ENCODE results near the gene STXBP1.

DNA sequence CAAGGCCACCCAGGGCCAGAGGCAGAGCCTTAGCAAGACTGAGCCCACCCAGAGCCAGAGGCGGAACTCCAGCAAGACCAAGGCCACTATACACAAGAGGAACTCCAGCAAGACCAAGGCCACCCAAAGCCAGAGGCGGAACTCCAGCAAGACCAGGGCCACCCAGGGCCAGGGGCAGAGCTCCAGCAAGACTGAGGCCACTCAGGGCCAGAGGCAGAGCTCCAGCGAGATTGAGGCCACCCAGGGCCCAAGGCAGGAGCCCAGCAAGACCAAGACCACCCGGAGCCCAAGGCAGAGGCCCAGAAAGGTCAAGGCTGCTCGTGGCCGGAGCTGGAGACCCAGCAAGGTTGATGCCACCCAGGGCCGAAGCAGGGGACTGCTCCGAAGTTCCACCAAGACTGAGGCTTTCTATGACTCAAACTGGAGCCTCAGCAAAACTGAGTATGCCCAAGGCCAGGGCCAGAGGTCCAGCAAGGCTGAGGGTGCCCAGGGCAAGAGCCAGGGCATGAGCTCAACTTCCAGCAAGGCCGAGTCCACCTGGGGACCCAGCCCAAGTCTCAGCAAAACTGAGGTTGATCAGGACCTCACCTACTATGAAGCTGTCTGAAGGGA, 118.8 kb downstream of the STXBP1 start:
- TF ChIP-seq, protein P1, sequence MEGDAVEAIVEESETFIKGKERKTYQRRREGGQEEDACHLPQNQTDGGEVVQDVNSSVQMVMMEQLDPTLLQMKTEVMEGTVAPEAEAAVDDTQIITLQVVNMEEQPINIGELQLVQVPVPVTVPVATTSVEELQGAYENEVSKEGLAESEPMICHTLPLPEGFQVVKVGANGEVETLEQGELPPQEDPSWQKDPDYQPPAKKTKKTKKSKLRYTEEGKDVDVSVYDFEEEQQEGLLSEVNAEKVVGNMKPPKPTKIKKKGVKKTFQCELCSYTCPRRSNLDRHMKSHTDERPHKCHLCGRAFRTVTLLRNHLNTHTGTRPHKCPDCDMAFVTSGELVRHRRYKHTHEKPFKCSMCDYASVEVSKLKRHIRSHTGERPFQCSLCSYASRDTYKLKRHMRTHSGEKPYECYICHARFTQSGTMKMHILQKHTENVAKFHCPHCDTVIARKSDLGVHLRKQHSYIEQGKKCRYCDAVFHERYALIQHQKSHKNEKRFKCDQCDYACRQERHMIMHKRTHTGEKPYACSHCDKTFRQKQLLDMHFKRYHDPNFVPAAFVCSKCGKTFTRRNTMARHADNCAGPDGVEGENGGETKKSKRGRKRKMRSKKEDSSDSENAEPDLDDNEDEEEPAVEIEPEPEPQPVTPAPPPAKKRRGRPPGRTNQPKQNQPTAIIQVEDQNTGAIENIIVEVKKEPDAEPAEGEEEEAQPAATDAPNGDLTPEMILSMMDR (conservative IDR thresholded peaks at IDR 0.05; ENCODE audit: low read depth, low read length), result no peak
- TF ChIP-seq CEBPB (IDR thresholded peaks at IDR 0.05; ENCODE audit: low read depth, low read length), result no peak
- no peak for TF ChIP-seq POLR2A (IDR thresholded peaks at IDR 0.05; ENCODE audit: low read depth, low read length)
- TF ChIP-seq, protein P2, sequence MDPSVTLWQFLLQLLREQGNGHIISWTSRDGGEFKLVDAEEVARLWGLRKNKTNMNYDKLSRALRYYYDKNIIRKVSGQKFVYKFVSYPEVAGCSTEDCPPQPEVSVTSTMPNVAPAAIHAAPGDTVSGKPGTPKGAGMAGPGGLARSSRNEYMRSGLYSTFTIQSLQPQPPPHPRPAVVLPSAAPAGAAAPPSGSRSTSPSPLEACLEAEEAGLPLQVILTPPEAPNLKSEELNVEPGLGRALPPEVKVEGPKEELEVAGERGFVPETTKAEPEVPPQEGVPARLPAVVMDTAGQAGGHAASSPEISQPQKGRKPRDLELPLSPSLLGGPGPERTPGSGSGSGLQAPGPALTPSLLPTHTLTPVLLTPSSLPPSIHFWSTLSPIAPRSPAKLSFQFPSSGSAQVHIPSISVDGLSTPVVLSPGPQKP (IDR thresholded peaks at IDR 0.05; ENCODE audit: borderline replicate concordance, low read depth, low read length), result no peak
- TF ChIP-seq RAD21 (IDR thresholded peaks at IDR 0.05; ENCODE audit: low read length), result no peak
- TF ChIP-seq MAZ (IDR thresholded peaks at IDR 0.05; ENCODE audit: borderline replicate concordance, low read depth, low read length), result no peak
